Measurements from ENCODE around the gene SLC4A1.

GRCh38 chr17:44273607-44274006, 5.7 kb upstream of the SLC4A1 start:
- TF ChIP-seq CTCF (conservative IDR thresholded peaks at IDR 0.05; ENCODE audit: low read depth in 2 of 2) (no peak), EZH2 (IDR thresholded peaks at IDR 0.05; ENCODE audit: low read depth, unreplicated experiment) (no peak), JUNB (IDR thresholded peaks at IDR 0.05; ENCODE audit: unreplicated experiment) (no peak), ZNF114 (CRISPR knock-in tag; IDR thresholded peaks at IDR 0.05) (no peak), EZH2phosphoT487 (IDR thresholded peaks at IDR 0.05; ENCODE audit: unreplicated experiment) (no peak)

All from GM23338 (cell line).